ENCODE results near the gene LRP11. TPM values are rescaled to one million over a fixed set of nuclear protein-coding genes. Genes with fewer than 3 reads are reported as not detected.
A peak's percentile ranks its signal among the peaks of the same experiment; 100 is the strongest.
"Not testable (repeated sequence)": the region's sequence is repeated elsewhere in the genome, so short reads cannot be mapped to it uniquely, and the experiment has no call there.

Gene LRP11
- total and polyA plus RNA-seq, 2 donors (not counting 1 experiment from before 2014, with no cell fraction given) = 58.4 to 89.5 TPM

- Histone ChIP-seq H3K4me2 (ENCODE audit: extremely low read depth, insufficient read depth, low read length) (no peak overlapping the region), H3K4me3 (replicated peaks in 1 of 4; ENCODE audit: control extremely low read depth in 1 of 4, insufficient read depth in 1 of 4, low read depth in 3 of 4, low read length in 4 of 4) (no peak overlapping the region), H3K27me3 (ENCODE audit: control insufficient read depth, insufficient read depth, low read length) (no peaks in the 10 kb centered on the region), H3K4me1 (ENCODE audit: control insufficient read depth, extremely low read depth, insufficient read depth, low read length) (peaks cover 25% of the 10 kb centered on the region), H3K9ac (ENCODE audit: insufficient read depth, low read length) (no peak overlapping the region), H3K36me3 (ENCODE audit: control insufficient read depth, insufficient read depth, low read length) (peaks cover 2% of the 10 kb centered on the region), H4K20me1 (ENCODE audit: control insufficient read depth, extremely low read depth, insufficient read depth, low read length) (no peaks in the 10 kb centered on the region), H3K9me3 (ENCODE audit: control insufficient read depth, insufficient read depth, low read depth, low read length) (no peaks in the 10 kb centered on the region), H3K79me2 (ENCODE audit: control insufficient read depth, insufficient read depth, low read length) (peaks cover 17% of the 10 kb centered on the region), H2AFZ (ENCODE audit: low read length) (no peak overlapping the region), H3K27ac (ENCODE audit: insufficient read depth, low read length) (no peak overlapping the region)
- no peak for TF ChIP-seq CTCF (conservative IDR thresholded peaks at IDR 0.05 in 1 of 2, IDR thresholded peaks at IDR 0.05 in 1 of 2; ENCODE audit: low read depth in 1 of 2, low read length in 2 of 2)
- no peak for TF ChIP-seq EZH2 (IDR thresholded peaks at IDR 0.05; ENCODE audit: low read length, missing control alignments)
- DNase-seq (ENCODE audit: low read depth in 2 of 2) = no peak
Observed at GRCh38 chr6:149852881-149853280, 11.3 kb downstream of the LRP11 start.

- peaks cover 27% of the 10 kb centered on the region for H3K4me1 ChIP-seq (ENCODE audit: control insufficient read depth, extremely low read depth, insufficient read depth, low read length)
- peaks cover 2% of the 10 kb centered on the region for H3K36me3 ChIP-seq (ENCODE audit: control insufficient read depth, insufficient read depth, low read length)
- no peak overlapping the region for H3K9ac ChIP-seq (ENCODE audit: insufficient read depth, low read length)
- no peak for TF ChIP-seq CTCF (conservative IDR thresholded peaks at IDR 0.05 in 1 of 2, IDR thresholded peaks at IDR 0.05 in 1 of 2; ENCODE audit: low read depth in 1 of 2, low read length in 2 of 2)
- no peak for TF ChIP-seq EZH2 (IDR thresholded peaks at IDR 0.05; ENCODE audit: low read length, missing control alignments)
- no peak overlapping the region for H2AFZ ChIP-seq (ENCODE audit: low read length)
- no peak overlapping the region for H3K4me3 ChIP-seq (replicated peaks in 1 of 4; ENCODE audit: control extremely low read depth in 1 of 4, insufficient read depth in 1 of 4, low read depth in 3 of 4, low read length in 4 of 4)
- peak overlapping the region; percentile 14 for H3K27ac ChIP-seq (ENCODE audit: insufficient read depth, low read length)
- DNase-seq (ENCODE audit: low read depth in 2 of 2) = peak in 1 of 2 donors; percentile 84
- H3K9me3 ChIP-seq (ENCODE audit: control insufficient read depth, insufficient read depth, low read depth, low read length) = no peaks in the 10 kb centered on the region
- H4K20me1 ChIP-seq (ENCODE audit: control insufficient read depth, extremely low read depth, insufficient read depth, low read length) = no peaks in the 10 kb centered on the region
- H3K4me2 ChIP-seq (ENCODE audit: extremely low read depth, insufficient read depth, low read length) = no peak overlapping the region
- peaks cover 10% of the 10 kb centered on the region for H3K79me2 ChIP-seq (ENCODE audit: control insufficient read depth, insufficient read depth, low read length)
- no peaks in the 10 kb centered on the region for H3K27me3 ChIP-seq (ENCODE audit: control insufficient read depth, insufficient read depth, low read length)
Observed at GRCh38 chr6:149852180-149852579, 12.0 kb downstream of the LRP11 start.

- H3K27me3 ChIP-seq (ENCODE audit: control insufficient read depth, insufficient read depth, low read length) = no peaks in the 10 kb centered on the region
- H3K9ac ChIP-seq (ENCODE audit: insufficient read depth, low read length) = no peak overlapping the region
- no peaks in the 10 kb centered on the region for H4K20me1 ChIP-seq (ENCODE audit: control insufficient read depth, extremely low read depth, insufficient read depth, low read length)
- TF ChIP-seq EZH2 (IDR thresholded peaks at IDR 0.05; ENCODE audit: low read length, missing control alignments) = no peak
- H3K9me3 ChIP-seq (ENCODE audit: control insufficient read depth, insufficient read depth, low read depth, low read length) = no peaks in the 10 kb centered on the region
- peak; percentile 49 to 61 for DNase-seq (ENCODE audit: low read depth in 2 of 2)
- H2AFZ ChIP-seq (ENCODE audit: low read length) = no peak overlapping the region
- no peak overlapping the region for H3K4me3 ChIP-seq (replicated peaks in 1 of 4; ENCODE audit: control extremely low read depth in 1 of 4, insufficient read depth in 1 of 4, low read depth in 3 of 4, low read length in 4 of 4)
- H3K4me1 ChIP-seq (ENCODE audit: control insufficient read depth, extremely low read depth, insufficient read depth, low read length) = peaks cover 29% of the 10 kb centered on the region
- H3K36me3 ChIP-seq (ENCODE audit: control insufficient read depth, insufficient read depth, low read length) = peaks cover 2% of the 10 kb centered on the region
- no peak overlapping the region for H3K4me2 ChIP-seq (ENCODE audit: extremely low read depth, insufficient read depth, low read length)
- peaks cover 5% of the 10 kb centered on the region for H3K79me2 ChIP-seq (ENCODE audit: control insufficient read depth, insufficient read depth, low read length)
- peak overlapping the region; percentile 14 for H3K27ac ChIP-seq (ENCODE audit: insufficient read depth, low read length)
Observed at GRCh38 chr6:149851461-149852110, 12.6 kb downstream of the LRP11 start.

GRCh38 chr6:149848343-149848742 is 15.8 kb downstream of the LRP11 start:
- H3K9ac ChIP-seq (ENCODE audit: insufficient read depth, low read length); H3K36me3 ChIP-seq (ENCODE audit: control insufficient read depth, insufficient read depth, low read length); H3K4me3 ChIP-seq (replicated peaks in 1 of 4; ENCODE audit: control extremely low read depth in 1 of 4, insufficient read depth in 1 of 4, low read depth in 3 of 4, low read length in 4 of 4); H3K79me2 ChIP-seq (ENCODE audit: control insufficient read depth, insufficient read depth, low read length); H3K27me3 ChIP-seq (ENCODE audit: control insufficient read depth, insufficient read depth, low read length); H4K20me1 ChIP-seq (ENCODE audit: control insufficient read depth, extremely low read depth, insufficient read depth, low read length); DNase-seq (ENCODE audit: low read depth in 2 of 2); H2AFZ ChIP-seq (ENCODE audit: low read length); H3K4me2 ChIP-seq (ENCODE audit: extremely low read depth, insufficient read depth, low read length); H3K9me3 ChIP-seq (ENCODE audit: control insufficient read depth, insufficient read depth, low read depth, low read length): not testable (repeated sequence)
- H3K27ac ChIP-seq (ENCODE audit: insufficient read depth, low read length) = peak overlapping the region; percentile 71
- H3K4me1 ChIP-seq (ENCODE audit: control insufficient read depth, extremely low read depth, insufficient read depth, low read length) = peaks cover 38% of the 10 kb centered on the region

All from fibroblast of lung (primary cell).